MM.1S (cell line): ENCODE measurements around the gene KCNH2.

ENCODE experiments used
- DNase-seq: peaks from one replicate; pipeline ENCODE4 v3.0.0-alpha.2; 2015
- H2AFZ ChIP-seq: fragments of 300-600 bp; sonication (generic); 2 replicates; pipeline ENCODE4 v1.6.0; 2016; ENCODE audit warnings: antibody characterized with exemption, low read length
- H3F3A ChIP-seq: fragments of 300-600 bp; sonication (generic); 2 replicates; pipeline ENCODE4 v1.6.1; 2016; ENCODE audit warnings: mild to moderate bottlenecking, antibody characterized with exemption, low read length, moderate library complexity, mixed read lengths; ENCODE audit not compliant: insufficient read depth
- H3K27ac ChIP-seq: fragments of 300-600 bp; sonication (generic); 2 replicates; pipeline ENCODE4 v1.5.1; 2016; ENCODE audit warnings: mild to moderate bottlenecking, low read length
- H3K27me3 ChIP-seq: fragments of 300-600 bp; sonication (generic); replicated peaks from 2 replicates; pipeline ENCODE4 v1.6.0; 2016; ENCODE audit warnings: low read length; ENCODE audit not compliant: insufficient read depth
- H3K36me3 ChIP-seq: fragments of 300-600 bp; sonication (generic); replicated peaks from 2 replicates; pipeline ENCODE4 v1.6.1; 2016; ENCODE audit warnings: mild to moderate bottlenecking, low read length, mixed read lengths; ENCODE audit not compliant: insufficient read depth
- H3K4me1 ChIP-seq: fragments of 300-600 bp; sonication (generic); 2 replicates; pipeline ENCODE4 v1.6.1; 2016; ENCODE audit warnings: low read length, mixed read lengths
- H3K4me2 ChIP-seq: fragments of 300-600 bp; sonication (generic); 2 replicates; pipeline ENCODE4 v1.6.0; 2016; ENCODE audit warnings: low read depth, low read length
- H3K4me3 ChIP-seq: fragments of 300-600 bp; sonication (generic); 2 replicates; pipeline ENCODE4 v1.5.1; 2016; ENCODE audit warnings: low read length, mixed read lengths
- H3K79me2 ChIP-seq: fragments of 300-600 bp; sonication (generic); 2 replicates; pipeline ENCODE4 v1.6.1; 2016; ENCODE audit warnings: mixed run types, low read length, mixed read lengths
- H3K9ac ChIP-seq: fragments of 300-600 bp; sonication (generic); 2 replicates; pipeline ENCODE4 v1.6.1; 2016; ENCODE audit warnings: low read length, mixed read lengths
- H3K9me2 ChIP-seq: fragments of 300-600 bp; sonication (generic); replicated peaks from 2 replicates; pipeline ENCODE4 v1.6.1; 2016; ENCODE audit warnings: mild to moderate bottlenecking, low read length, mixed read lengths; ENCODE audit not compliant: insufficient read depth
- H3K9me3 ChIP-seq: fragments of 300-600 bp; sonication (generic); replicated peaks from 2 replicates; pipeline ENCODE4 v1.6.1; 2016; ENCODE audit warnings: mild to moderate bottlenecking, low read length, mixed read lengths; ENCODE audit not compliant: insufficient read depth
- H4K20me1 ChIP-seq: fragments of 300-600 bp; sonication (generic); 2 replicates; pipeline ENCODE4 v1.6.1; 2016; ENCODE audit warnings: mild to moderate bottlenecking, low read length, moderate library complexity, mixed read lengths; ENCODE audit not compliant: insufficient read depth
- EZH2 ChIP-seq: fragments of 300-600 bp; sonication (generic); optimal IDR thresholded peaks from 2 replicates; pipeline ENCODE3; 2017; ENCODE audit warnings: low read depth, mild to moderate bottlenecking, antibody characterized with exemption, low read length, mixed read lengths
- EZH2phosphoT487 ChIP-seq: fragments of 300-600 bp; sonication (generic); IDR thresholded peaks from 2 replicates; pipeline ENCODE4 v1.6.1; 2018; ENCODE audit warnings: antibody characterized with exemption, low read length
- TF ChIP-seq, protein P1 (sequence below): fragments of 300-600 bp; sonication (generic); IDR thresholded peaks from 2 replicates; pipeline ENCODE4 v1.5.1; 2016; ENCODE audit warnings: antibody characterized with exemption, low read length, mixed read lengths

Gene KCNH2

DNA sequence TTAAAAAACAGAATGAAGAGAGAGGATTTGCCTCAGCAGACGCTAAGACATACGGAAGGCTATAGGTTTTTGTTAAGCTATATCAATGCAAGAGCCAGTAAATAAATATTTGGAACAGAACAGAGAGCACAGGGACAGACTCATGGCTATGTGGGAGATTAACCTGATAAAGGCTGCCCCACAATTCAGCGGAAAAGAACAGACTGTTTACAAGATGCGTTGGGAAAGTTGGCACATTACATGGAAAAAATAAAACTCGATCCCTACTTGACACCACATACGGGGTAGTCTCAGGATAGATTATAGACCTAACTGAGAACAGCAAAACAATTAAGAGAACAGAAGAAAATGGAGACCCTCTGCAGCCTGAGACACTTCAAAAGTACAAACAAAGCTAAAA lies 10.8 kb downstream of the KCNH2 start:
- H3K36me3 ChIP-seq, result no peaks in the 10 kb centered on the region
- TF ChIP-seq EZH2 (no peak), EZH2phosphoT487 (no peak)
- TF ChIP-seq, protein P1, sequence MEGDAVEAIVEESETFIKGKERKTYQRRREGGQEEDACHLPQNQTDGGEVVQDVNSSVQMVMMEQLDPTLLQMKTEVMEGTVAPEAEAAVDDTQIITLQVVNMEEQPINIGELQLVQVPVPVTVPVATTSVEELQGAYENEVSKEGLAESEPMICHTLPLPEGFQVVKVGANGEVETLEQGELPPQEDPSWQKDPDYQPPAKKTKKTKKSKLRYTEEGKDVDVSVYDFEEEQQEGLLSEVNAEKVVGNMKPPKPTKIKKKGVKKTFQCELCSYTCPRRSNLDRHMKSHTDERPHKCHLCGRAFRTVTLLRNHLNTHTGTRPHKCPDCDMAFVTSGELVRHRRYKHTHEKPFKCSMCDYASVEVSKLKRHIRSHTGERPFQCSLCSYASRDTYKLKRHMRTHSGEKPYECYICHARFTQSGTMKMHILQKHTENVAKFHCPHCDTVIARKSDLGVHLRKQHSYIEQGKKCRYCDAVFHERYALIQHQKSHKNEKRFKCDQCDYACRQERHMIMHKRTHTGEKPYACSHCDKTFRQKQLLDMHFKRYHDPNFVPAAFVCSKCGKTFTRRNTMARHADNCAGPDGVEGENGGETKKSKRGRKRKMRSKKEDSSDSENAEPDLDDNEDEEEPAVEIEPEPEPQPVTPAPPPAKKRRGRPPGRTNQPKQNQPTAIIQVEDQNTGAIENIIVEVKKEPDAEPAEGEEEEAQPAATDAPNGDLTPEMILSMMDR, result no peak
- no peaks in the 10 kb centered on the region for H3K4me1 ChIP-seq
- H3K9me3 ChIP-seq, result no peaks in the 10 kb centered on the region
- H3K79me2 ChIP-seq, result no peaks in the 10 kb centered on the region
- no peaks in the 10 kb centered on the region for H3F3A ChIP-seq
- no peak for DNase-seq
- no peak overlapping the region for H3K27ac ChIP-seq
- no peak overlapping the region for H2AFZ ChIP-seq
- H3K4me3 ChIP-seq, result no peak overlapping the region
- no peak overlapping the region for H3K9ac ChIP-seq
- H4K20me1 ChIP-seq, result no peaks in the 10 kb centered on the region
- H3K4me2 ChIP-seq, result no peak overlapping the region
- no peaks in the 10 kb centered on the region for H3K27me3 ChIP-seq
- no peaks in the 10 kb centered on the region for H3K9me2 ChIP-seq

DNA sequence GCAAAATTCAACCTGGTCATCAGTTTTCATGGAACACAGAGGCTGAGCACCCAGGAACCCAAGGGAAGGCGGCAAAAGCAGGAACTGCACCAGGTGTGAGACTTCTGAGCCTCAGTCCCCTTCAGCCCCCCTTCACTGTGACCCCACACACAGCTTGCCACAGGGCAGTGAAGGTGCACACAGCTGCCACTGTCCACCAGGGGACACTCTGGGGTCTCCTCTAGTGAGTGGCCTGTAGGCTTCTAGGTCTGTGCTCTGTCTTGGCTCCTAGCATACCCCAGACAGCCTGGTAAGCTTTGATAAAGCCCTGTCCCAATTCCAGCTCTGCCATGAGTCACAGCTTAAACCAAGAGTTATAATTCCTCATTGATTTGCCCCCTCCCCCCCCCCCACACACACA lies 12.1 kb downstream of the KCNH2 start:
- no peaks in the 10 kb centered on the region for H3K27me3 ChIP-seq
- H3K4me3 ChIP-seq, result no peak overlapping the region
- no peaks in the 10 kb centered on the region for H3F3A ChIP-seq
- H3K36me3 ChIP-seq, result no peaks in the 10 kb centered on the region
- no peaks in the 10 kb centered on the region for H4K20me1 ChIP-seq
- no peak for TF ChIP-seq EZH2
- TF ChIP-seq, protein P1, result peak; percentile 18
- H2AFZ ChIP-seq, result no peak overlapping the region
- H3K27ac ChIP-seq, result no peak overlapping the region
- H3K4me1 ChIP-seq, result no peaks in the 10 kb centered on the region
- H3K9me3 ChIP-seq, result no peaks in the 10 kb centered on the region
- DNase-seq, result no peak
- H3K4me2 ChIP-seq, result no peak overlapping the region
- H3K9me2 ChIP-seq, result no peaks in the 10 kb centered on the region
- H3K79me2 ChIP-seq, result no peaks in the 10 kb centered on the region
- H3K9ac ChIP-seq, result no peak overlapping the region

DNA sequence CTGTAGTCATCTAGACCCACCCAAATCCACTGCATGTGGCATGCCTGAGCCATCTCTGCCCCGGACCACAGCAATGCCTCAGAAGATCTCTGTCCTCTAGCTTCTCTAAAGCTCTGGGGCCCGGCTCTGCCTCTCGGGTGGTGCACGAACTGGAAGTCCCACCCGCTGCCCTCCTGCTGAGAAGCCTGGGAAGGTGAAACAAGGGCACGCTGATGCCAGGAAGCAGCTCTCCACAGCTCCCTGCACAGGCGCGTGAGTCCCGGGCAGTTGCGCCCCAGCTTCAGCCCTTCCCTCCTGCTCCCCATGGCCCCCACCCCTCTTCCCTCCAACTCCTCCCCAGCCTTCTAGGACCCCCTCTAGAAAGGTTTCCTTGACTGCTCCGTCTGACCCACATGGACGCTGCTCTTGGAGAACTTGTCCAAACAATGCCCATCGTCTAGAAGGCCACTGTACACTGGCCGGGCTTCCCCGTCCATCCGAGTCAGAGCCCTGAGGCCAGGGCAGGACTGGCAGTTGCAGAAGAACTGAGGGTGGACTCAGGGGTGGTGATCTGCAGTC lies 12.8 kb downstream of the KCNH2 start:
- H3K9me2 ChIP-seq, result no peaks in the 10 kb centered on the region
- no peak overlapping the region for H3K4me2 ChIP-seq
- H4K20me1 ChIP-seq, result no peaks in the 10 kb centered on the region
- H3K4me3 ChIP-seq, result no peak overlapping the region
- no peaks in the 10 kb centered on the region for H3K9me3 ChIP-seq
- no peak for TF ChIP-seq EZH2phosphoT487
- TF ChIP-seq, protein P1, result no peak
- TF ChIP-seq EZH2, result no peak
- no peak overlapping the region for H2AFZ ChIP-seq
- no peak for DNase-seq
- no peaks in the 10 kb centered on the region for H3K27me3 ChIP-seq
- H3K4me1 ChIP-seq, result no peaks in the 10 kb centered on the region
- no peak overlapping the region for H3K9ac ChIP-seq
- H3K36me3 ChIP-seq, result no peaks in the 10 kb centered on the region
- no peaks in the 10 kb centered on the region for H3K79me2 ChIP-seq
- H3K27ac ChIP-seq, result no peak overlapping the region
- no peaks in the 10 kb centered on the region for H3F3A ChIP-seq
